Common myeloid progenitor, CD34-positive (primary cell): ENCODE results near the gene GP2.
"Not testable (repeated sequence)": the region's sequence is repeated elsewhere in the genome, so short reads cannot be mapped to it uniquely, and the experiment has no call there.

Experiments used
- CTCF ChIA-PET: fragments of 350-600 bp; sonication (Branson Sonifier 250); formaldehyde crosslinking; loops from one replicate; lab custom pipeline; 2021; ENCODE audit warnings: antibody characterized with exemption; lab: Charles Lee
- POLR2A ChIA-PET: fragments of 350-600 bp; sonication (Branson Sonifier 250); formaldehyde crosslinking; loops from one replicate; lab custom pipeline; 2021; ENCODE audit warnings: antibody characterized with exemption; lab: Charles Lee
- DNase-seq, 3 donors: peaks; one replicate each; pipeline versions ENCODE4 v3.0.0 to v3.0.0-alpha.2; 2013
- H3K27ac ChIP-seq, 2 experiments: 1 replicate in 1 of 2; 2 replicates in 1 of 2; pipeline ENCODE4 v1.7.0; 2013; ENCODE audit warnings: inconsistent platforms in 2 of 2, low read length in 2 of 2, mild to moderate bottlenecking in 2 of 2, low read depth in 1 of 2, moderate library complexity in 1 of 2; ENCODE audit not compliant: severe bottlenecking in 2 of 2, insufficient read depth in 1 of 2, poor library complexity in 1 of 2
- H3K27me3 ChIP-seq, 5 experiments: replicated peaks in 2 of 5; 1 replicate in 3 of 5; 2 replicates in 2 of 5; pipeline versions ENCODE4 v1.6.1 to v1.7.0; 2013; ENCODE audit warnings: low read length in 4 of 5, mild to moderate bottlenecking in 2 of 5, moderate library complexity in 2 of 5, inconsistent platforms in 1 of 5; ENCODE audit not compliant: insufficient read depth in 5 of 5, control insufficient read depth in 4 of 5
- H3K36me3 ChIP-seq, 4 experiments: 1 replicate in 2 of 4; 2 replicates in 2 of 4; pipeline versions ENCODE4 v1.6.1 to v1.7.0; 2013; ENCODE audit warnings: low read length in 3 of 4, control low read depth in 1 of 4, mild to moderate bottlenecking in 1 of 4; ENCODE audit not compliant: control insufficient read depth in 4 of 4, insufficient read depth in 4 of 4
- H3K4me1 ChIP-seq, 4 experiments: 1 replicate in 3 of 4; 2 replicates in 1 of 4; pipeline versions ENCODE4 v1.6.1 to v1.7.1; 2013; ENCODE audit warnings: low read length in 3 of 4, mild to moderate bottlenecking in 3 of 4, control low read depth in 1 of 4, inconsistent platforms in 1 of 4, moderate library complexity in 1 of 4; ENCODE audit not compliant: control insufficient read depth in 4 of 4, insufficient read depth in 4 of 4; ENCODE audit errors: control extremely low read depth in 1 of 4
- H3K4me3 ChIP-seq, 7 experiments: 1 replicate in 4 of 7; 2 replicates in 3 of 7; pipeline versions ENCODE4 v1.5.1 to v1.7.0; 2013; ENCODE audit warnings: mild to moderate bottlenecking in 7 of 7, low read length in 6 of 7, moderate library complexity in 6 of 7, inconsistent platforms in 2 of 7, low read depth in 2 of 7, control low read depth in 1 of 7; ENCODE audit not compliant: insufficient read depth in 4 of 7, control insufficient read depth in 1 of 7; ENCODE audit errors: extremely low read depth in 1 of 7
- H3K9me3 ChIP-seq, 5 experiments: 1 replicate in 4 of 5; 2 replicates in 1 of 5; pipeline versions ENCODE4 v1.6.1 to v1.7.1; 2013; ENCODE audit warnings: low read length in 4 of 5, mild to moderate bottlenecking in 2 of 5, inconsistent platforms in 1 of 5, low read depth in 1 of 5, moderate library complexity in 1 of 5; ENCODE audit not compliant: control insufficient read depth in 4 of 5, insufficient read depth in 2 of 5; ENCODE audit errors: control extremely low read depth in 1 of 5
- WGBS: methylation state at CpG from one replicate; pipeline ENCODE4 v1.1.5; 2013; ENCODE audit not compliant: insufficient coverage; 5-methylcytosine and 5-hydroxymethylcytosine counted together

Gene GP2

GRCh38 chr16:20325005-20325404, 2.3 kb downstream of the GP2 start:
- POLR2A ChIA-PET, result no interaction called here

GRCh38 chr16:20323591-20324117, 3.7 kb downstream of the GP2 start:
- Histone ChIP-seq H3K4me1 (no peaks in the 10 kb centered on the region), H3K27me3 (peaks cover 0 to 11% (median 1%) of the 10 kb centered on the region in 5 experiments), H3K9me3 (no peaks in the 10 kb centered on the region), H3K36me3 (no peaks in the 10 kb centered on the region), H3K4me3 (no peak overlapping the region), H3K27ac (no peak overlapping the region)
- no peak for DNase-seq
- POLR2A ChIA-PET, result no interaction called here
- 80% methylated on average over 9 of the region's 9 CpGs for WGBS
- CTCF ChIA-PET, result no interaction called here

More at GRCh38 chr16:20325005-20325404, 2.3 kb downstream of the GP2 start:
- Histone ChIP-seq H3K27me3 (peaks cover 0 to 11% (median 0%) of the 10 kb centered on the region in 5 experiments), H3K27ac (no peak overlapping the region), H3K4me3 (no peak overlapping the region), H3K4me1 (no peaks in the 10 kb centered on the region), H3K36me3 (no peaks in the 10 kb centered on the region), H3K9me3 (no peaks in the 10 kb centered on the region)
- no peak for DNase-seq
- no CpG with 5 or more reads among the region's 3 CpGs for WGBS
- CTCF ChIA-PET, result no interaction called here

GRCh38 chr16:20322696-20323095, 4.6 kb downstream of the GP2 start:
- WGBS, result 100% methylated on average over 2 of the region's 4 CpGs
- H3K36me3 ChIP-seq, result no peaks in the 10 kb centered on the region
- no peak overlapping the region for H3K4me3 ChIP-seq
- POLR2A ChIA-PET, result no interaction called here
- peaks cover 0 to 16% (median 2%) of the 10 kb centered on the region in 5 experiments for H3K27me3 ChIP-seq
- no peaks in the 10 kb centered on the region for H3K9me3 ChIP-seq
- no peak overlapping the region for H3K27ac ChIP-seq
- DNase-seq, result no peak
- H3K4me1 ChIP-seq, result no peaks in the 10 kb centered on the region
- CTCF ChIA-PET, result no interaction called here

- no peak overlapping the region for H3K27ac ChIP-seq
- POLR2A ChIA-PET, result no interaction called here
- H3K36me3 ChIP-seq, result no peaks in the 10 kb centered on the region
- no peaks in the 10 kb centered on the region for H3K4me1 ChIP-seq
- 100% methylated on average over 1 of the region's 1 CpG for WGBS
- CTCF ChIA-PET, result no interaction called here
- peaks cover 0 to 16% (median 2%) of the 10 kb centered on the region in 5 experiments for H3K27me3 ChIP-seq
- no peak for DNase-seq
- no peak overlapping the region for H3K4me3 ChIP-seq
- no peaks in the 10 kb centered on the region for H3K9me3 ChIP-seq
Measured at GRCh38 chr16:20321671-20322070, 5.6 kb downstream of the GP2 start.

- H3K4me3 ChIP-seq, H3K27ac ChIP-seq, H3K4me1 ChIP-seq, H3K36me3 ChIP-seq, H3K9me3 ChIP-seq, DNase-seq, POLR2A ChIA-PET, CTCF ChIA-PET: not testable (repeated sequence)
- H3K27me3 ChIP-seq, result peaks cover 0 to 16% (median 2%) of the 10 kb centered on the region in 5 experiments
- WGBS, result 92% methylated on average over 2 of the region's 2 CpGs
Measured at GRCh38 chr16:20321051-20321450, 6.3 kb downstream of the GP2 start.

- Histone ChIP-seq H3K27ac (no peak overlapping the region), H3K4me1 (no peaks in the 10 kb centered on the region), H3K9me3 (no peaks in the 10 kb centered on the region), H3K4me3 (no peak overlapping the region), H3K27me3 (peaks cover 0 to 16% (median 2%) of the 10 kb centered on the region in 5 experiments), H3K36me3 (no peaks in the 10 kb centered on the region)
- CTCF ChIA-PET, result no interaction called here
- no peak for DNase-seq
- POLR2A ChIA-PET, result no interaction called here
Measured at GRCh38 chr16:20320592-20320991, 6.7 kb downstream of the GP2 start.

GRCh38 chr16:20320178-20320577, 7.1 kb downstream of the GP2 start:
- DNase-seq, result no peak
- Histone ChIP-seq H3K27ac (no peak overlapping the region), H3K27me3 (peaks cover 0 to 16% (median 2%) of the 10 kb centered on the region in 5 experiments), H3K4me3 (no peak overlapping the region), H3K4me1 (no peaks in the 10 kb centered on the region), H3K9me3 (no peaks in the 10 kb centered on the region), H3K36me3 (no peaks in the 10 kb centered on the region)
- WGBS, result 71% methylated on average over 1 of the region's 2 CpGs
- ChIA-PET CTCF (interaction anchor here (1.0 kb wide), 1 partner anchor 20 kb away, joined by 4 read pairs; no protein-coding TSS in a partner anchor), POLR2A (no interaction called here)
